GM13977 (cell line): ENCODE results near the gene KIF1B.
"Not testable (repeated sequence)": the region's sequence is repeated elsewhere in the genome, so short reads cannot be mapped to it uniquely, and the experiment has no call there.

Source experiments
- DNase-seq: peaks from one replicate; pipeline ENCODE4 v3.0.0; 2012; ENCODE audit warnings: low spot score
- in situ Hi-C: fragments of 300-500 bp; cut with MboI; formaldehyde crosslinking; loops from one replicate; pipeline ENCODE4 v1.12.0; 2022; ENCODE audit warnings: low sequenced_read_pairs, low pct_unique_long_range_greater_than_20kb, mixed read lengths, inconsistent platforms; ENCODE audit not compliant: unreplicated experiment
- TF ChIP-seq, protein P1 (sequence below): IDR thresholded peaks from 2 replicates; pipeline ENCODE4 v1.5.1; 2012; ENCODE audit warnings: mild to moderate bottlenecking, control low read depth; ENCODE audit not compliant: insufficient read depth; ENCODE audit errors: extremely low read depth, missing control alignments

Gene KIF1B

GRCh38 chr1:10368194-10368593, 157.8 kb downstream of the KIF1B start:
- in situ Hi-C loops: no loop called here
- TF ChIP-seq, protein P1, sequence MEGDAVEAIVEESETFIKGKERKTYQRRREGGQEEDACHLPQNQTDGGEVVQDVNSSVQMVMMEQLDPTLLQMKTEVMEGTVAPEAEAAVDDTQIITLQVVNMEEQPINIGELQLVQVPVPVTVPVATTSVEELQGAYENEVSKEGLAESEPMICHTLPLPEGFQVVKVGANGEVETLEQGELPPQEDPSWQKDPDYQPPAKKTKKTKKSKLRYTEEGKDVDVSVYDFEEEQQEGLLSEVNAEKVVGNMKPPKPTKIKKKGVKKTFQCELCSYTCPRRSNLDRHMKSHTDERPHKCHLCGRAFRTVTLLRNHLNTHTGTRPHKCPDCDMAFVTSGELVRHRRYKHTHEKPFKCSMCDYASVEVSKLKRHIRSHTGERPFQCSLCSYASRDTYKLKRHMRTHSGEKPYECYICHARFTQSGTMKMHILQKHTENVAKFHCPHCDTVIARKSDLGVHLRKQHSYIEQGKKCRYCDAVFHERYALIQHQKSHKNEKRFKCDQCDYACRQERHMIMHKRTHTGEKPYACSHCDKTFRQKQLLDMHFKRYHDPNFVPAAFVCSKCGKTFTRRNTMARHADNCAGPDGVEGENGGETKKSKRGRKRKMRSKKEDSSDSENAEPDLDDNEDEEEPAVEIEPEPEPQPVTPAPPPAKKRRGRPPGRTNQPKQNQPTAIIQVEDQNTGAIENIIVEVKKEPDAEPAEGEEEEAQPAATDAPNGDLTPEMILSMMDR: no peak

GRCh38 chr1:10374442-10374860, 164.1 kb downstream of the KIF1B start:
- no peak for DNase-seq
- in situ Hi-C loops: no loop called here
- TF ChIP-seq, protein P1: no peak

More at GRCh38 chr1:10368194-10368593, 157.8 kb downstream of the KIF1B start:
- no peak for DNase-seq

- peak; percentile 66 for DNase-seq
- in situ Hi-C loops: not testable (repeated sequence)
- TF ChIP-seq, protein P1: peak; percentile 61
Observed at GRCh38 chr1:10377365-10378029, 167.1 kb downstream of the KIF1B start.

- in situ Hi-C loops: no loop called here
- DNase-seq: no peak
- TF ChIP-seq, protein P1: no peak
Observed at GRCh38 chr1:10378081-10378841, 167.9 kb downstream of the KIF1B start.

DNA sequence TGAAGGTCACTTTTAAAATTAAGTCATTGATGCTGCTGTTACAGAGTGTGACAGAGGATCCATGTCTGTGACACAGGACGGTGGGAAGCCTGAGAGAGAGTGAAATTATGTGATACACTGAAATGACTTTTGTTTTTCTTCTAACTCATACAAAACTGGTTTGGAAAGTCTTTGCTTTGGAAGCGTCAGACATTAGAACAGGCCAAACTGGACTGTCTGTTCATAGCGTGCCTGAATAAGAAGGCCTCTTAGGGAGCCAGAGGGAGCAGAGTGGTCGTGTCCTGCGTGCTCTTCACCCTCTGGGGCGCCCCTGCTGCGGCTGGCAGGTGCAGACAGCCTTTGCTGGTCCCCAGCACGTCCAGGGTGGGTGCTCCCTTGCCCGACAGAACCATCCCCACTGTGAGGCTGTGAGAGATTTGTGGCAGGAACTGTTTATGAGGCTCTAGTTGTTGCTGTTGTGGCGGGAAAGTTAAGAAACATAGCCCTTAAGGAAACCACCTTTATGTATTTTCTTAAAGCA, 168.8 kb downstream of the KIF1B start:
- DNase-seq: no peak
- TF ChIP-seq, protein P1: no peak
- in situ Hi-C loops: no loop called here

DNA sequence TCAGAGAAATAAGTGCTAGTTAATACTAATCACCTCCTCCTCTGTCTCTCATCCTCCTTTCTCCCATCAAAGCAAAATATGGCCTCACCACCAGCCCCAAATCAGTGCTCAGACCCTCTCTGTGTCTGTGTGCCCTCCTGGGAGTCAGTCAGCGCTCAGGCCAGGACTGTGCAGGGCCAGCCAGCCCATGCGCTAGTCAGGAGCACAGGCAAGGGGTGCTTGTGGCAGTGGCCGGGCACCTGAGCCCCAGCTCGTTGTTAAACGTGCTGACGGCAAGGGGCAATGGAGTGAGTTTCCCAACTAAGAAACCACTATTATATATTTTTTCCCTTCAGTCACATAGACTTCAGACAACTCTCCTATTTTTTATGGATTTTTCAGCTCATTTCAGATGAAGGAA, 169.3 kb downstream of the KIF1B start:
- TF ChIP-seq, protein P1: no peak
- no peak for DNase-seq
- in situ Hi-C loops: no loop called here
